ENCODE data around the gene PPP1R16B. TPM values are rescaled to one million over a fixed set of nuclear protein-coding genes. Genes with fewer than 3 reads are reported as not detected.

The PPP1R16B gene
- total RNA-seq, 4 donors from 2014 or later: 0.87 to 5.6 (median 3.6) TPM

GRCh38 chr20:38833154-38833856, 27.8 kb downstream of the PPP1R16B start:
- no peak for DNase-seq (ENCODE audit: low spot score in 2 of 2)
- TF ChIP-seq CTCF (IDR thresholded peaks at IDR 0.05) (no peak), POLR2A (IDR thresholded peaks at IDR 0.05) (no peak)
- no peaks in the 10 kb centered on the region for H3K36me3 ChIP-seq
- no peaks in the 10 kb centered on the region for H3K9me3 ChIP-seq
- no peak overlapping the region for H3K27ac ChIP-seq
- 73% methylated on average over 5 of the region's 5 CpGs for WGBS
- H3K27me3 ChIP-seq: peaks cover 12% of the 10 kb centered on the region
- H3K4me3 ChIP-seq: no peak overlapping the region
- H3K4me1 ChIP-seq: no peaks in the 10 kb centered on the region

- Histone ChIP-seq H3K36me3 (no peaks in the 10 kb centered on the region), H3K9me3 (no peaks in the 10 kb centered on the region), H3K27me3 (peaks cover 17% of the 10 kb centered on the region), H3K27ac (no peak overlapping the region), H3K4me1 (no peaks in the 10 kb centered on the region), H3K4me3 (no peak overlapping the region)
- 84% methylated on average over 4 of the region's 4 CpGs for WGBS
- no peak for DNase-seq (ENCODE audit: low spot score in 2 of 2)
- TF ChIP-seq CTCF (IDR thresholded peaks at IDR 0.05): no peak
- TF ChIP-seq EP300 (IDR thresholded peaks at IDR 0.05): no peak
- TF ChIP-seq POLR2AphosphoS5 (IDR thresholded peaks at IDR 0.05): no peak
- TF ChIP-seq POLR2A (IDR thresholded peaks at IDR 0.05): no peak
Observed at GRCh38 chr20:38833857-38834164, 28.3 kb downstream of the PPP1R16B start.

DNA sequence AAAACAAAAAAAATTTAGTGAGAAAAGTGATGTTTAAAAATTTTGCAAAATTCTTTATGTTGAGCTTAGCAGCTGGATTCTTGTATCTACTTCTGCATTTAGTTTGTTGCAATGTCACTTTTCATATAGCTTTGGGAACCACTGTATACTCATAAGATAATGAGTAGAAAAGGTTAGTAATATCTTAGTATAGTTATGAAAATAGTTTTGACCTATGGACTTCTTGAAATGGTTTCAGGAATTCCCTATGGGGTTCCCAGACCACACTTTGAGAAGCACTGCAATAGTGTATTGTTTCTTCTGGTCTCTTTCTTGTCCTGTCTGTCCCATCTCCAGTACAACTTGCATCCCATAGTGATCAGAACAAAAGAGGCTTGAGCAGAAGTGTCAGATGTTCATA, 29.4 kb downstream of the PPP1R16B start:
- DNase-seq (ENCODE audit: low spot score in 2 of 2): no peak
- Histone ChIP-seq H3K36me3 (no peaks in the 10 kb centered on the region), H3K27ac (no peak overlapping the region), H3K9me3 (no peaks in the 10 kb centered on the region), H3K4me3 (no peak overlapping the region), H3K27me3 (peaks cover 18% of the 10 kb centered on the region), H3K4me1 (no peaks in the 10 kb centered on the region)
- TF ChIP-seq POLR2AphosphoS5 (IDR thresholded peaks at IDR 0.05): no peak
- TF ChIP-seq CTCF (IDR thresholded peaks at IDR 0.05): no peak

GRCh38 chr20:38835792-38836191, 30.3 kb downstream of the PPP1R16B start:
- TF ChIP-seq POLR2AphosphoS5 (IDR thresholded peaks at IDR 0.05) (no peak), CTCF (IDR thresholded peaks at IDR 0.05) (no peak), EP300 (IDR thresholded peaks at IDR 0.05) (no peak)
- Histone ChIP-seq H3K4me3 (no peak overlapping the region), H3K36me3 (no peaks in the 10 kb centered on the region), H3K27me3 (peaks cover 25% of the 10 kb centered on the region), H3K27ac (no peak overlapping the region), H3K4me1 (no peaks in the 10 kb centered on the region), H3K9me3 (no peaks in the 10 kb centered on the region)
- DNase-seq (ENCODE audit: low spot score in 2 of 2): no peak
- WGBS: 95% methylated on average over 22 of the region's 28 CpGs

GRCh38 chr20:38836991-38837390, 31.5 kb downstream of the PPP1R16B start:
- 85% methylated on average over 4 of the region's 4 CpGs for WGBS

More at GRCh38 chr20:38836991-38837390, 31.5 kb downstream of the PPP1R16B start:
- TF ChIP-seq CTCF (IDR thresholded peaks at IDR 0.05) (no peak), POLR2AphosphoS5 (IDR thresholded peaks at IDR 0.05) (no peak), POLR2A (IDR thresholded peaks at IDR 0.05) (no peak), EP300 (IDR thresholded peaks at IDR 0.05) (no peak)
- Histone ChIP-seq H3K9me3 (no peaks in the 10 kb centered on the region), H3K27ac (no peak overlapping the region), H3K4me1 (no peaks in the 10 kb centered on the region), H3K36me3 (no peaks in the 10 kb centered on the region), H3K27me3 (peaks cover 23% of the 10 kb centered on the region), H3K4me3 (no peak overlapping the region)
- no peak for DNase-seq (ENCODE audit: low spot score in 2 of 2)

All from suprapubic skin (tissue), 4 donors.